ENCODE data around the gene CLN5. TPM values are rescaled to one million over a fixed set of nuclear protein-coding genes. Genes with fewer than 3 reads are reported as not detected.
"Not testable (repeated sequence)": the region's sequence is repeated elsewhere in the genome, so short reads cannot be mapped to it uniquely, and the experiment has no call there.

CLN5 gene
- total RNA-seq, 3 donors from 2014 or later = 25.5 to 33.5 (median 26.3) TPM

- TF ChIP-seq CTCF (IDR thresholded peaks at IDR 0.05) = peak; percentile 43
- no peak overlapping the region for H3K4me3 ChIP-seq
- peak; percentile 51 for ATAC-seq
- H3K9me3 ChIP-seq = no peaks in the 10 kb centered on the region
- DNase-seq = no peak
- H3K36me3 ChIP-seq (ENCODE audit: low read depth) = no peaks in the 10 kb centered on the region
- intact Hi-C loops (cut with DNase I, micrococcal nuclease) = no loop called here
- H3K4me1 ChIP-seq (ENCODE audit: low read depth) = peaks cover 28% of the 10 kb centered on the region
These were observed 10.8 kb downstream of the CLN5 start for GRCh38 chr13:77002590-77003190.

GRCh38 chr13:77008337-77008736, 16.5 kb downstream of the CLN5 start:
- H3K4me1 ChIP-seq (ENCODE audit: low read depth); H3K36me3 ChIP-seq (ENCODE audit: low read depth); H3K9me3 ChIP-seq; DNase-seq; H3K4me3 ChIP-seq; ATAC-seq; intact Hi-C loops (cut with DNase I, micrococcal nuclease): not testable (repeated sequence)

GRCh38 chr13:77009011-77009410, 17.1 kb downstream of the CLN5 start:
- H3K4me3 ChIP-seq = no peak overlapping the region
- no peaks in the 10 kb centered on the region for H3K9me3 ChIP-seq
- no peak for ATAC-seq
- H3K4me1 ChIP-seq (ENCODE audit: low read depth) = no peaks in the 10 kb centered on the region
- DNase-seq = no peak
- H3K36me3 ChIP-seq (ENCODE audit: low read depth) = no peaks in the 10 kb centered on the region
- no peak for TF ChIP-seq CTCF (IDR thresholded peaks at IDR 0.05)
- intact Hi-C loops (cut with DNase I, micrococcal nuclease) = no loop called here

GRCh38 chr13:77009719-77010118, 17.8 kb downstream of the CLN5 start:
- H3K36me3 ChIP-seq (ENCODE audit: low read depth); intact Hi-C loops (cut with DNase I, micrococcal nuclease); H3K9me3 ChIP-seq; H3K4me1 ChIP-seq (ENCODE audit: low read depth); ATAC-seq; H3K4me3 ChIP-seq; DNase-seq: not testable (repeated sequence)

GRCh38 chr13:77013853-77014542, 22.1 kb downstream of the CLN5 start:
- DNase-seq = no peak
- Histone ChIP-seq H3K4me1 (ENCODE audit: low read depth) (peaks cover 13% of the 10 kb centered on the region), H3K4me3 (no peak overlapping the region), H3K36me3 (ENCODE audit: low read depth) (no peaks in the 10 kb centered on the region), H3K9me3 (no peaks in the 10 kb centered on the region)
- no peak for TF ChIP-seq CTCF (IDR thresholded peaks at IDR 0.05)
- peak; percentile 65 for ATAC-seq
- intact Hi-C loops (cut with DNase I, micrococcal nuclease) = no loop called here

GRCh38 chr13:77014906-77015685, 23.2 kb downstream of the CLN5 start:
- H3K36me3 ChIP-seq (ENCODE audit: low read depth) = no peaks in the 10 kb centered on the region

More at GRCh38 chr13:77014906-77015685, 23.2 kb downstream of the CLN5 start:
- no peak overlapping the region for H3K4me3 ChIP-seq
- intact Hi-C loops (cut with DNase I, micrococcal nuclease) = no loop called here
- ATAC-seq (no peak), DNase-seq (no peak)
- H3K9me3 ChIP-seq = no peaks in the 10 kb centered on the region
- peaks cover 24% of the 10 kb centered on the region for H3K4me1 ChIP-seq (ENCODE audit: low read depth)
- no peak for TF ChIP-seq CTCF (IDR thresholded peaks at IDR 0.05)
